KBM-7 (cell line): Measurements from ENCODE around the gene STK11.
A peak's percentile ranks its signal among the peaks of the same experiment; 100 is the strongest.

Source experiments
- DNase-seq: peaks from one replicate; pipeline ENCODE4 v3.0.0-alpha.2; 2015
- in situ Hi-C: fragments of 300-500 bp; cut with MboI; formaldehyde crosslinking; loops from 2 replicates; pipeline ENCODE4 v1.14.3; 2020; ENCODE audit warnings: low sequenced_read_pairs, low pct_unique_long_range_greater_than_20kb, mixed read lengths

STK11 gene

DNA sequence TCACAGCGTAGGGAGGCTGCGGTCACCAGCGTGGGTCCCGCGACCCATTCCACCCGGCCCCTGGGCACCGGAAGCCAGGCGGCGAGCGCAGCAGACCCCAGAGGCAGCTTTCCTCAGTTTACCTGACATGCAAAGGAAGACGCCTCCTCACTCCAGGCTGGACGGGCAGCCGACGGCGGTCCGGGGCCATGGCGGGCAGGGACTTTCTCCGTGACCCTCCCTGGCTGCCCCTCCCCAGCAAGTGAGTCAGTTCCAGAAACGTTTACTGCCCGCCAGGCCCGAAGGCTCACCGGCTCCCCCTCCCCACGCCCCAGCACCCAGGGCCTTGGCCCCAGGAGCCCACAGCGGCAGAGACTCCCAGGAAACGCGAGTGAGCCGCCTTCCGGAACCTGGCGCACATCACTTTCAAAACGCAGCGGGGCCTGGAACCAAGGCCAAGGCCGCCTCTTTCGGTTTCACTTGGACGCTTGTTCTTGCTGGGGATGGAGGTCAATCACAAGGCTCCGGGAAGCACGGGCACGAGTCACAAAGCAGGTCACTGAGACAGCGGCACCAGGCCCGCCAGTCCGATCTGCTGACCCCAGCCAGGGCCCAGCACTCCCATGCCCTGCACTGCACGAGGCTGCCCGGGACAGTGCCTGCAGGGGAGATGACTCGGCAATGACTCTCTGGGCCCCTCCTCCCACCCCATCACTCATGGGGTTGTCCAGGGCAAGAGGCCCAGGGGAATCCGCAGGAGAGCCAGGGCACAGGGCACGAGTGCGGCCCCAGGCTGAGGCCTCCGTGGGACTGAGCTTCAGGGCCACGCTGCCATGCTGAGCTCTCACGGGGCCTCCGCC lies 36.8 kb upstream of the STK11 start:
- in situ Hi-C loops = no loop called here

DNA sequence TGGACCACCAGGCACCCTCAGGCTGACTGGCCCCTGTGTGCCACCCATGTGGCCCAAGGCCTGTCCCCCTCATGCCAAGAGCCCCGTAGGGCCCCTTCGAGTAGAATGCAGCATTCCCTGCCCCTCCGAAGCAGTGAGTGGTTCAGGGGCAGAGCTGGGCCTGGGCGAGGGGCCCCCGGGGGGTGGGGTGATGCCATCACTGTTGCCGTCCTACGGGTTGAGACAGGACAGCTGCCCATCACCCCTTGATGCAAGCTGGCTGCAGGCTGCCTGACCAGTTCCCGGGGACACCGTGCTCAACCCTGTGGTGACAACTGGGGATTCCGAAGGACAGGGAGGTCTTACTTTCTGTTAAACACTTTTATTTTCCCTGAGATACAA lies 36.2 kb upstream of the STK11 start:
- no peak for DNase-seq
- in situ Hi-C loops = no loop called here

More for the DNA sequence above, 36.8 kb upstream of the STK11 start:
- DNase-seq = no peak

DNA sequence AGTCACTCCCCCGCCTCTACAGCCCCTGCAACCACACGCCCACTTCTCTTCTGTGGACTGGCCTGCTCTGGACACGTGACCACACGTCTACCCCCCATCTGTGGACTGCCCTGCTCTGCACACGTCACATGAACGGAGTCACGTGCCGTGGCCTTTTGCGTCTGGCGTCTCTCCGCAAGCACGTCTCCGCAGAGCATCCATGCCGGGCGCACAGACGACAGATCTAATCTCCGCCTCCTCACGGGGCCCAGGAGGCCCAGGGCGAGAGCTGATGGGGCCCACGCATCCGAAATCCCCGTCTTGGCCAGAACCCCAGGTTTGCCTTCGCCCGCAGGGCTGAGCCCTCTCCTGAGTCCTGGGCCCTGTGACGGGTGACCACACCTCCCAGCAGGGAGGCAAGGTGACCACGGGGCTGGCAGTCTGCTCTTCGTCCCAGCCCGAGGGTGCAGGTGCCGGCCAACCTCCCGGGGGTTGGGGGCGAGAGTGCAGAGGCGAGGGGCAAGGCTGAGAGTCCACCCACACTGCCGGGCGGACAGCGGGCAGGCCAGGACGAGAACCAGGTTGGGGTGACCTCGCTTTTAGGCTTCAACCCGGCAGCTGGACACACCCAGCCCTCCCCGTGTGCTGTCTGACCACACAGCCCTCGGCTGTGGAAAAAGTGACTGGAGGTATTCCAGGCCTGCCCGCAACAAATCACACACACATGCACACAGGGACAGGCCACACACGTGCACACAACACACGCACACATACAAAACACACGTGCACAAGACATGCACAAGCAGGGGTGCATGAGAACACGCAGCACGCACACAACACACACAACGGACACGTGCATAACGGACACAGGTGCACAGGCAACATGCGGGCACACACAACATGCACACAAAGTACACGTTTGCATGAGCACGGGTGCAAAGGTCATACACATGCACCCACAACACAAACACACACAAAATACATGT lies 35.4 kb upstream of the STK11 start:
- in situ Hi-C loops = no loop called here

DNA sequence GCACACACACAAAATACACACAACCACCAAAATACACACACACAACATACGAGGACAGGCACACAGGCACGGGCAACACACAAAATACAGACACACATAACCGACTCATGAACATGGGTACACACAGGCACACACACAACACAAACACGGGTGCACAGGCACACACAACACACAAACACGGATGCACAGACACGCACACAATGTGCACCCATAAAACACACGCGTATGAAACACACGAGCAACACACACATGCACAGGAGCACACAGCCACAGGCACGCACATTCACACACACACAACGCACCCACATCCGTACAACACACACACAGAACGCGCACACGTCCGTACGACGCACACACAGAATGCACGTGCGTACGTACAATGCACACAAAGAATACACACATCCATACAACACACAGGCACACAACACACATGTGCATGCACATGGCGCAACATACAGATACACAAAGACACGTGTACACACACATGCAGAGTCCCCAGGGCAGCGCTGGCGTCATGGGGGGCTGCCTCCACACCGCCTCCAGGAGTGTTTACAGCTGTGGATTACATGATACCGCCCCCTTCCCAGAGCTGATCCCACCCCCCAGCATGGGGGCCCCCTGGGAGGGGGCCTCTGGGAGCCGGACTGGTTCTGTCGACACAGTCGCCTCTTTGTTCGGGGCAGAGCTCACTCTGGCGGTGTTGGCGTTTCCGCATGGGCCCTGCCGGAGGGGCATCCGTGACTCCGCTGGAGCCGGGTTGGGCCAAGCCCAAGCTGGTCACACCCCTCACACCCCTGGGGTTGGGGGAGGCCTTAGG lies 34.4 kb upstream of the STK11 start:
- no peak for DNase-seq
- in situ Hi-C loops = no loop called here

More for the DNA sequence above, 35.4 kb upstream of the STK11 start:
- no peak for DNase-seq

DNA sequence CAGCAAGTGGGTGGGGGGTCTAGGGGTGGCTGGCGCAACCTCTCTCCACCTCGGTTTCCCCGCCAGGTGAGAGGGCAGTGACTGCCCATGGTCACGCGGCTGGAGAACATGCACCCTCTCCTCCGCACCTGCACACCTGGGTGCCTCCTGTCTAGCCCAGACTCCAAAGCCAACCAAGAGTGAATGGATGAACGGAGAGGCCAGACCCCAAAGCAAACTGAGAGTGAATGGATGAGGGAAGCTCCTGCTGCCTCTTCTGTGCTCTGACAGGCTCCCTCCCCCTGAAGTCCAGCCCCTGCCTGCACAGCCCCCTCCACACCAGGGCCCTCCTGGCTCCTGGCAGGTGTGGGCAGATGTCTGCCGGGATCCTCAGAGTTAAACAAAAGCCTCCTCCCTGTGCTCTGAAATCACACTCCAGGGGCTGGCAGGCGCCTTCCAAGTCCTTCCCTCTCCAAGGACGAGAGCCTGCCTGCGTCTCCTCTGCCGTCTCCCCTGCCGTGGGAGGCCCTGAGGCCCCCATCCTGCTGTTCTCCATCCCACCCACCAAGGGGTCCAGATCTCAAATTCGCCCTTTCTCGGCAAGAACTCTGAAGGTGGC lies 33.7 kb upstream of the STK11 start:
- in situ Hi-C loops = no loop called here
- no peak for DNase-seq

DNA sequence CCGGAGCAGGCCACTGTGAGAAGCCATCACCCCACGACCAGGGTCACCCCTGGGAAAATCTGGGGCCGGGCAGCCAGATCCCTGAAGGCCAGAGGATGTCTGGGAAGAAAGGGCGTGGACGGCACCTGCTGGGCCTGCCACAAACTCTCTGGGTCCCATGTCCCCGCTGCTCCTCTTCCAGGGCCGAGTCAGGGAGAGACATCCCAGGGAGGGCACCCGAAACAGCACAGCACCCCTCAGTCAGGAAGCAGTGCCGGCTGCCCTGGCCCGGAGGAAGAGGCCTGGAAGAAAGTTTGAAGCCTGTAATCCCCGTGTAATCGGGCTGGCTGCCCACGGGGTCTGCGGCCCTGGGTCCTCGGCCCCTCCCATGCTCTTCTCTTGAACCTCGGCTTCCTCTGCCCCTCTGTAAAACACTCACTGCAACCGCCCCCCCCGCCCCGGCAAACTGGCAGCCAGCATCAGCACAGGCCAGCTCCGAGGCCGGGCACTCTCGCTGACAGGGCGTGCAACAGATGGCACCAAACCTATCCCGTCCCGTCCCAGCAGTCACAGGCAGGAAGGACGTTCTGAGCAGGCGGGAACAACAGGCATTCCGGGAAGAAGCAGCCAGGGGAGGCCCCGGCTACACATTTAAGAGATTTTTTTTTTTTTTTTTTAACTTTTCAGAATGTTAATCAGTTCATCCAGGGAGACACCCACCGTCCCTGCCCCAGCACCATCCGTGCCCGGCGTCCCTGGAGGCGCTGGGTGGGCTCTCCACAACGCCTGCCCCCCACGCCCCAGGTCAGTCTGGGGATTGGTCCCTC lies 33.0 kb upstream of the STK11 start:
- in situ Hi-C loops = no loop called here
- peak; percentile 25 for DNase-seq

DNA sequence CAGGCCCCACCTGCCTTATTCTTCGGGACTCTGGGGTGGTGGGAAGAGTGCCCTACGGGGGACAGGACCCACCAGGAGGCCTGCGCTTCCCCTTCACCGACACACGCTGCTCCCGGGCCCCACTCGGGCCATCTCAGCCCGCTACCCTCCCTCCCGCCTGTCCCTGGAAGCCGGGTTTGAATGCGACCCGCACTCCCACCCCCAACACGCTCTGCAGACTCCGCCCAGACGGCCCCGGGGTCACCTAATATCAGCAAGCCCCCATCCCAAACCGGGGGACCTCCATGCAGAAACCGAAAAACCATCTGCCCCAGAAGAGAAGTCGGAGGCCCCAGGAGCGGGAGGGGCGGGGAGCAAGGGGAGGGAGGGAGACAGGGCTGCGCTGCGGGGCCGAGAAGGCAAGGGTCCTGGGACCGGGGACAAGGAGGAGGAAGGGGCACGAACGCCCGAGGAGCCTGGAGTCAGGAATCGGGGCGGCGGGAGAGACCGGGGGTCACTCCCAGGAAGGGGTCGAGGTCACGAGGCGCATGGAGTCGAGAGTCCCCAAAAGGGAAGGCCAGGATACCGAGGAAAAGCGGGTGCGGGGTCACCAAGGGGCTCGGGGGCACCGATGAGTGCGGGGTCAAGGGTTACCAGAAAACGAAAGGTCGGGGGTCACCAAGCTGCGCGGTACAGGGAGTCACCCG lies 32.3 kb upstream of the STK11 start:
- in situ Hi-C loops = no loop called here
- no peak for DNase-seq

DNA sequence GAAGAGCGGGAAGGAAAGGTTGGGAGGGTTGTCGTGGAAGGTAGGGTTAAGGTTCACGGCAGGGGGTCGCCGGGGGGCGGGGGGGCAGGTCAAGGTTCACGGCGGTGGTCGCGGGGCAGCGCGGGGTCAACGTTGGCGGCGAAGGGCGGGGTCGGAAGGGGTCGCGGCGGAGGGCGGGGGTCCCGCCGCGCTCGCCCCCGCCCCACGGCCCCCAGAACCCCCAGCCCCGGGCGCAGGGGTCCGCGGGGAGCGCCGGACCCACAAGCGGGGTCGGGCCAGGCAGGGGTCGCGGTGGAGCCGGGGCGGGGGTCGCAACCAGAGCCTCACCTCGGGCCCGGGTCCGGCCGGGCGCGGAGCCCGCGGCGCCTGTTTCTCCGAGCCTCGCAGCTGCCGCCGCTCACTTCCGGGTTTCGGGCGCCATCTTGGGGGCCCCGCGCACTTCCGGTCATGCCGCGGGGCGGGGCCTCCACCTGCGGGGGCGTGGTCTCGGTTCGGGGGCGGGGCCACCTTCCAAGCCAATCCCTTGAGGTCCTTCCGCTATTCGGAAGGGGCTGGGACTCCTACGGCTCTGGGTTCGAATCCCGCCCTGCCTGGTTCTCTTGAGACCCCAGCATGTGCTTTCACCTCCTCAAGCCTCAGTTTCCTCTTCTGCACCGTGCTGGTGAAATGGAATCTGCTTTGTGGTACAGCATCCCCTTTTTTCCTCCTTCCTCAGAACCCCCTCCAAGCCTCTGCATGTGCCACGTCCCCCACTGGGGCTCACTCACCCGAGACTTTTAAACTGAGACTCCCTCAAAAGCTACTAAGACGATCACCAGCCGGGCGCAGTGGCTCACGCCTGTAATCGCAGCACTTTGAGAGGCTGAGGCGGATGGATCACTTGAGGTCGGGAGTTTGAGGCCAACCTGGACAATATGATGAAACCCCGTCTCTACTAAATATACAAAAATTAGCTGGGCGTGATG lies 31.5 kb upstream of the STK11 start, which contains the start of gene SBNO2:
Gene SBNO2 (minus strand): TSS at position 424 of the 965 bp plus-strand sequence. CDS start 19,992 bp downstream, outside the sequence.
- in situ Hi-C loops = no loop called here
- peak; percentile 86 for DNase-seq

DNA sequence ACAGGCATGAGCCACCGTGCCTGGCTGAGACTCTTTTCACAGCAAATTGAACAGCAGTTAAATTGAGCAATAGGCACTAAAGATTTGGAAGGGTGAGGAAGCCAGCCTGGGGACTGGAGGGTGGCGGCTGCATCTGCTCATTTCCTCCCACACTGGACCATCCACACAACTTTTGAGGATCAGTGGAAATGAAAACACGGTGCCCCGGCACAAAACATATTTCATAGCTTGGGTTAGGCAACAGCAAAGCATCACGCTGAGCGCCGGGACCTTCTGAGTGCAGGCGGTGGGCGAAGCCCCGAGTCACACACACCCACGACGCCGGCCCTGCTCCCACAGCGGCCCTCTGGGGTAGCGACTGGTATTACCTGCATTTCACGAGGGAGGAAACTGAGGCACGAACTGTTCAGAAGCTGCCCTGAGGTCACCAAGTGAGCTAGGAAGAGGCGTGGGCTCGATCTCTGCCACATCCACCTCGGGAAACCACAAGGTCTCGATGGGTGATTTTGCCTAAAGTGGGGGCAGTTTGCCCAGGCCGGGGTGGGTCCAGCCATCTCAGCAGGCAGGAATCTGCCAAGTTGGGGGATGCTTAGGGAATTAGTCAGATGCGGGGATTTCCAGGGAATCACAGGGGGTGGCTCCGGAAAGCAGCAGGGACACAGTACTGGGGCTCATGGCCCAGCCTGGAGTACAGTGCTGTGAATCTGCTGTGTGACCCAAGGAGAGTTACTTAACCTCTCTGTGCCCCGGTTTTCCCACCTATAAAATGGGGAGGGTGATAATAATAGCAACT lies 28.1 kb upstream of the STK11 start:
- peak; percentile 29 for DNase-seq

DNA sequence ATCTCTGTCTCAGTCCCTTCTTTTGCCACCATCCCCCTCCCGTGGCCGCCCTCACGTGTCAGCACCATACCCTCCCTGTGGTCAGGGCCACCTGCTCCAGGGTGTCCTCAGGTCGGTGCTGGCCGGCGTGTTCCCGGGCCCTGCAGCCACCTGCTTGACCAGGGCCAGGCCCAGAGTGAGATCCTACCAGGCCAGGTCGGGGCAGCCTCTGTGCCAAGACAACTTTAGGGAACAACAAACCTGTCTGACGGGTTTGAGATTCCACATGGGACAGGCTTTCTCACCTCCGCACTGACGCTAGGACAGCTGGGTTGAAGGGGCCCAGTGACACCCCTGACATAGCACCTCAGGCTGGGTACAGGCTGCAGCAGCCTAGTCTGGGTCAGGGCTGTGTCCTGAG lies 24.0 kb upstream of the STK11 start:
- DNase-seq = no peak
- in situ Hi-C loops = loop anchor here (10.0 kb wide), 1 partner anchor 57 kb away; no protein-coding TSS in a partner anchor

More for the DNA sequence above, 28.1 kb upstream of the STK11 start:
- in situ Hi-C loops = no loop called here

DNA sequence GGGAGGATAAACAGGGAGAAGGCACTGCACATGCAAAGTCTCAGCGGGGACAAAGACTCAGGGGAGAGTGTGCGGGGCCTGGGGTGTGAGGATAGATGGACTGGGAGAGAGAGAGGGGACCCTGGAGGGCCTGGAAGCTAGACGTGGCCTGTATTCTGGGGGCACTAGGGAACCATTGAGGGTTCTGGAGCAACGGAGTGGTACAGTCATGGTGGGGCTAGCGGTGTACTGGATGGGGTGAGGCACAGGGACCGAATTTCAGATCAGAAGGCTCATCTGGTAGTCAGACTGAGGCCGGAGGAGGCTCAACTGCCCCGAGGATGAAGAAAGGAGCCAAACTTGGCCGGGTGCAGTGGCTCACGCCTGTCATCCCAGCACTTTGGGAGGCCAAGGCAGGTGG lies 23.5 kb upstream of the STK11 start:
- in situ Hi-C loops = loop anchor here (10.0 kb wide), 1 partner anchor 57 kb away; no protein-coding TSS in a partner anchor

DNA sequence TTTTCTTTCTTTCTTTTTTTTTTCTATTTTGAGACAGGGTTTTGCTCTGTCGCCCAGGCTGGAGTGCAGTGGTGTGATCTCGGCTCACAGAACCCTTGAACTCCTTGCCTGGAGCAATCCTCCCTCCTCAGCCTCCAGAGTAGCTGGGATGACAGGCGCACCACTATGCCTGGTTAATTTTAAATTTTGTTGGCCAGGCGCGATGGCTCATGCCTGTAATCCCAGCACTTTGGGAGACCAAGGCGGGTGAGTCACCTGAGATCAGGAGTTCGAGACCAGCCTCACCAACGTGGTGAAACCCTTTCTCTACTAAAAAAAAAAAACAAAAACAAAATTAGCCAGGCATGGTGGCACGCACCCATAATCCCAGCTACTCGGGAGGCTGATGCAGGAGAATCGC lies 22.9 kb upstream of the STK11 start:
- DNase-seq = no peak

More for the DNA sequence above, 23.5 kb upstream of the STK11 start:
- DNase-seq = no peak

DNA sequence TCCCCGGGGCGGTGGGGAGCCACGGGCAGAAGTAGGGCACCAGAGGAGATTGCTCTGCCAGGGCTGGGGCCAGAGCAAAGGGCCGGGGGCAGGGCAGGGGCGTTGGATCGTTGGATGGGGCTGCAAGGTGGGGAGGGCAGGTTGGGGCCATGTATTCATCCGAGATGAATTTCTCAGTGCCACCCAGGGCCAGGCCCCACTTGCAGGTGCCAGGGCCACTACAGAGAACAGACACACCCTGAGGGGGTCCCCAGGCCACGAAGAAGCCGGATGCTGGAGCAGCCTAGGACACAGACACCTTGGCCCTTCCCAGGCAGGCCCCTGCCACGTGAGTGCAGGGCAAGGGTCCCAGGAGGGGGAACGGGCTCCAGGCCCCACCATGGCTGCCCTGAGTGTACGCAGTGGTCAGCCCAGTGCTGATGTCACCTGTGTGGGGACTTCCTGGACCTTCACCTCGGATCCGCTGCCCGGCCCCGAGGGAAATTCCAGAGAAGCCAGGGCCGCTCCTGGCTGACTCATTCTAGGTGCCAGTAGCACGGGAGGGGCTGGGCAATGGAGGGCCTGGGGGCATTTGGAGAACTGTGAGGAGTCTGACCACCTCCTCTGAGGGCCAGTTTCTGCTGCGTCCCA lies 21.9 kb upstream of the STK11 start:
- in situ Hi-C loops = loop anchor here (10.0 kb wide), 1 partner anchor 59 kb away; no protein-coding TSS in a partner anchor
- no peak for DNase-seq

More for the DNA sequence above, 22.9 kb upstream of the STK11 start:
- in situ Hi-C loops = loop anchor here (10.0 kb wide), 1 partner anchor 58 kb away; no protein-coding TSS in a partner anchor

DNA sequence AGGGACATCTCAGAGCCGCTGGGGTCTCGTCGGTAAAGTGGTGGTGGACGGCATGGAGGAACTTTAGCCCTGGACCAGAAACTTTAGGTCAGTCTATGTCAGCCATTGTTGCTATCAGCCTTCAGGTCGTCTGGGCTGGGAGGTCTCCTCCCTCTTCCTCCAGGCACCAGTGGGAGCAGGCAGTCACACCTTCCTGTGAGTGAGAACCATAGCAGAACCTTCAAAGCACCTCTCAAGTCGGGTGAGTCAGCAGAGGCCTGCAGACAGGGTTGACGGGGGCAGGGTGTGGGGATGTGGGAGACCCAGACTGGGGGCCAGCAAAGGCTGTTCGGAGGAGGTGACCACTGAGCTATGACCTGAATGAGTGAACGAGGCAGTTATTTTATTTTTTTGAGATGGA lies 16.2 kb upstream of the STK11 start:
- no peak for DNase-seq
- in situ Hi-C loops = loop anchor here (10.0 kb wide), 1 partner anchor 65 kb away; no protein-coding TSS in a partner anchor

DNA sequence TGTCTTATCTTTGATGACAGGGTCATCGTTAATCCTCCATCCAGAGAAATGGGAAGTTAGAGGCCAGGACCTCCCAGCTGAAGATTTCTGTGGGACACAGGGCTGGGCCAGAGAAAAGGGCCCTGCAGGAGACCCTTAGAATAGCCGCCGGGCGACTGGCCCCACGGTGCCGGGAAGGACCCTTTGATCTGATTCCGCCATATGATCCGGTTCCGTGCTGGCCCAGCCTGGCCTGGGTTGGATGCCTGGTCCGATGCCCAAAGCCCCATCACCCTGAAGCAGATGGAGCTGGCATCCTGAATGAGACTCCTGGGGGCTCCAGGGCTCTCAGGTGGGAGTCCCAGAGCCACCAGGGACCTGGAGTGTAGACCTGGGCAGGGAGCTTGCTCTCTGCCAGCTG lies 6.0 kb upstream of the STK11 start:
- DNase-seq = no peak
- in situ Hi-C loops = no loop called here
